ENCODE results near the gene RAB44. TPM values are rescaled to one million over a fixed set of nuclear protein-coding genes. Genes with fewer than 3 reads are reported as not detected.
"Not testable (repeated sequence)": the region's sequence is repeated elsewhere in the genome, so short reads cannot be mapped to it uniquely, and the experiment has no call there.

Gene RAB44
- polyA plus RNA-seq, 4 donors: 0.07 to 0.22 (median 0.18) TPM; not detected in 1

- not testable (repeated sequence) for H3K36me3 ChIP-seq (ENCODE audit: control insufficient read depth in 3 of 3, insufficient read depth in 2 of 3, low read depth in 1 of 3, low read length in 3 of 3); H3K27me3 ChIP-seq (ENCODE audit: control insufficient read depth in 3 of 3, insufficient read depth in 3 of 3, low read length in 3 of 3); H3K9me3 ChIP-seq (ENCODE audit: control insufficient read depth in 2 of 2, insufficient read depth in 1 of 2, low read depth in 1 of 2, low read length in 1 of 2); H3K4me1 ChIP-seq (ENCODE audit: control insufficient read depth in 3 of 3, insufficient read depth in 2 of 3, low read depth in 1 of 3, low read length in 2 of 3); FAIRE-seq; H3K27ac ChIP-seq (ENCODE audit: low read depth in 1 of 3, low read length in 2 of 3); H3K4me3 ChIP-seq (ENCODE audit: low read depth in 1 of 3, low read length in 3 of 3); DNase-seq
- 69 to 79% (median 77%) methylated on average over 7 of the region's 7 CpGs for WGBS, 3 donors
These were observed 7.4 kb downstream of the RAB44 start for GRCh38 chr6:36704961-36705577.

DNA sequence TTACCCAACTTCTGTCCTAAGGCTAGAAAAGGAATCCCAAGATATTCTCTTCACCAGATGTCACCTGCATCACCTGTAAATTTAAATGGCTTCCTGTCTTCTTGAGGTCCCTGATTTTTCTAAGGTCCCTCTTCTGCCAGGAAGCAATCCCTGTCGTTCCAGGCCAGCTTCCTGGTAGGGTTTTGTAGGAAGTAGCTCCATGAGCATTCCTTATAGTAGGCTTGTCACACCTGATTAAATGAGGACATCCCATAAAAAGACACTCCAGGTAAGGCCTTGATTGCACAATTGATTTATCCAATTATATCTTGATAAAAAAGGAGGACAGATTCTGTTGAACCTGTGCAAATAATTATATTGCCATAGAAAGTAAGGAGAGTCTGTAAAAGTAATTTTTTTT, 8.7 kb downstream of the RAB44 start:
- no peak for FAIRE-seq
- 38 to 55% (median 52%) methylated on average over 1 of the region's 1 CpG for WGBS, 3 donors
- no peaks in the 10 kb centered on the region for H3K4me1 ChIP-seq (ENCODE audit: control insufficient read depth in 3 of 3, insufficient read depth in 2 of 3, low read depth in 1 of 3, low read length in 2 of 3)

DNA sequence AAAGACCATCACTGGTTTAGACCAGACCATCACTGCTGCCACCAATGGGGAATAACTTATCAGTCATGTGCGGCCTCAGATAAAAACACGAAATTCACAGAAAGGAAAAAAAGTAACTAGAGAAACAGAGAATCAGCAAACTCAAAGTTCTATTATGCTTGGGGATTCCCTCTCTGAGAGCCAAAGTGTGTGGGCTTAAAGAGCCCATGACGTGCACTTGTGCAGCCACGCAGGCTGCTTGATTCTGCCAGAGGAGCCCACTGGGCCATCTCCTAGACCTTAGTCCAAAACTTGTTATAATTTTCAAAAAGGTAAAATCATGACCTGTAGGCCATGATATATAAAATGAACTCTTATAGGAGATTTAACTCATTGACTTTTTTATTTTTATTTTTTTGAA, 15.2 kb downstream of the RAB44 start:
- WGBS, 3 donors: 85 to 86% (median 86%) methylated on average over 4 of the region's 4 CpGs
- H3K4me3 ChIP-seq (ENCODE audit: low read depth in 1 of 3, low read length in 3 of 3): no peak overlapping the region
- no peaks in the 10 kb centered on the region for H3K9me3 ChIP-seq (ENCODE audit: control insufficient read depth in 2 of 2, insufficient read depth in 1 of 2, low read depth in 1 of 2, low read length in 1 of 2)
- H3K36me3 ChIP-seq (ENCODE audit: control insufficient read depth in 3 of 3, insufficient read depth in 2 of 3, low read depth in 1 of 3, low read length in 3 of 3): no peaks in the 10 kb centered on the region
- DNase-seq (no peak), FAIRE-seq (no peak)
- no peaks in the 10 kb centered on the region for H3K27me3 ChIP-seq (ENCODE audit: control insufficient read depth in 3 of 3, insufficient read depth in 3 of 3, low read length in 3 of 3)
- H3K27ac ChIP-seq (ENCODE audit: low read depth in 1 of 3, low read length in 2 of 3): no peak overlapping the region
- no peaks in the 10 kb centered on the region for H3K4me1 ChIP-seq (ENCODE audit: control insufficient read depth in 3 of 3, insufficient read depth in 2 of 3, low read depth in 1 of 3, low read length in 2 of 3)

More for the DNA sequence above, 8.7 kb downstream of the RAB44 start:
- DNase-seq: no peak
- Histone ChIP-seq H3K9me3 (ENCODE audit: control insufficient read depth in 2 of 2, insufficient read depth in 1 of 2, low read depth in 1 of 2, low read length in 1 of 2) (no peaks in the 10 kb centered on the region), H3K4me3 (ENCODE audit: low read depth in 1 of 3, low read length in 3 of 3) (no peak overlapping the region), H3K36me3 (ENCODE audit: control insufficient read depth in 3 of 3, insufficient read depth in 2 of 3, low read depth in 1 of 3, low read length in 3 of 3) (no peaks in the 10 kb centered on the region), H3K27me3 (ENCODE audit: control insufficient read depth in 3 of 3, insufficient read depth in 3 of 3, low read length in 3 of 3) (no peaks in the 10 kb centered on the region), H3K27ac (ENCODE audit: low read depth in 1 of 3, low read length in 2 of 3) (no peak overlapping the region)

DNA sequence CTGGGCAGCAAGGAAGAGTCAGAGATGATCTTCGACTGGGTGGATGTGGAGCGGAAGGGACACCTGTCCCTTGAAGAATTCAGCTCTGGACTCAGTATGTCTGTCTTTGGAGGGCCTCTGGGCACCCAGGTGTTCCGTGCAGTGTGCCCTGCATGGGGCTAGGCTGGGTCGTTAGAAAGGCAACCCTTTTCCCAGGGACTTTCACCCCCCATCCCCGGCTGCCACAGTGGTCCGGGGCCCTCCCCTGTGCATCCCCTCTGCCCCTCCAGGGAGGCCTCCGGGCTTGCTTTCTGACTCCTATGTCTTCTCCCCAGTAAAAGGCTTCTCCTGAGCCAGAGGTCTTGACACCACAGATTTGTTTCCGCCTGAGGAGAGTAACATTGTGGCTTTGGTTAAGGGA, 16.2 kb downstream of the RAB44 start:
- no peak for DNase-seq
- FAIRE-seq: no peak
- H3K4me1 ChIP-seq (ENCODE audit: control insufficient read depth in 3 of 3, insufficient read depth in 2 of 3, low read depth in 1 of 3, low read length in 2 of 3): no peaks in the 10 kb centered on the region
- 82 to 84% (median 84%) methylated on average over 8 of the region's 8 CpGs for WGBS, 3 donors
- H3K27ac ChIP-seq (ENCODE audit: low read depth in 1 of 3, low read length in 2 of 3): no peak overlapping the region
- H3K9me3 ChIP-seq (ENCODE audit: control insufficient read depth in 2 of 2, insufficient read depth in 1 of 2, low read depth in 1 of 2, low read length in 1 of 2): no peaks in the 10 kb centered on the region
- H3K27me3 ChIP-seq (ENCODE audit: control insufficient read depth in 3 of 3, insufficient read depth in 3 of 3, low read length in 3 of 3): no peaks in the 10 kb centered on the region
- H3K4me3 ChIP-seq (ENCODE audit: low read depth in 1 of 3, low read length in 3 of 3): no peak overlapping the region
- H3K36me3 ChIP-seq (ENCODE audit: control insufficient read depth in 3 of 3, insufficient read depth in 2 of 3, low read depth in 1 of 3, low read length in 3 of 3): no peaks in the 10 kb centered on the region

DNA sequence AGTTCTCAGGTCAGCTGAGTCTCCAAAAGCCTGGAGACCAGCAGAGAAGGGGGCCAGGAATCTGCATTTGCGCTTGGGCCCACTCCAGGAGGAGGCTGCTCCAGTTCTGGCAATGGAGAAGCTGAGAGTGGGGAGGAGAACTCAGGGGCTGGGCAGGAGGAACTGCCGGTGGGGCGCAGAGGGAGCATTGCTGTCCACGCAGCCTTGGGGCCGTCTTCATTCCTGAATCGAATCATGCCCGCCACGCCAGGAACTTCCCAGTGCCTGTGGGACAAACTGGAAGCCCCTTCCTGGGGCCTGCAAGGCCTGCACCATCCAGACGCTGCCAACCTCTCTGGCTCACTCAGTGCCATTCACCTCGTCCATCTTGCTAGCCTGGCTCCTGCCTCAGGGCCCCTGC, 16.9 kb downstream of the RAB44 start:
- Histone ChIP-seq H3K27me3 (ENCODE audit: control insufficient read depth in 3 of 3, insufficient read depth in 3 of 3, low read length in 3 of 3) (no peaks in the 10 kb centered on the region), H3K27ac (ENCODE audit: low read depth in 1 of 3, low read length in 2 of 3) (no peak overlapping the region), H3K4me1 (ENCODE audit: control insufficient read depth in 3 of 3, insufficient read depth in 2 of 3, low read depth in 1 of 3, low read length in 2 of 3) (no peaks in the 10 kb centered on the region), H3K4me3 (ENCODE audit: low read depth in 1 of 3, low read length in 3 of 3) (no peak overlapping the region), H3K9me3 (ENCODE audit: control insufficient read depth in 2 of 2, insufficient read depth in 1 of 2, low read depth in 1 of 2, low read length in 1 of 2) (no peaks in the 10 kb centered on the region), H3K36me3 (ENCODE audit: control insufficient read depth in 3 of 3, insufficient read depth in 2 of 3, low read depth in 1 of 3, low read length in 3 of 3) (no peaks in the 10 kb centered on the region)
- WGBS, 3 donors: 84 to 88% (median 86%) methylated on average over 10 of the region's 10 CpGs
- FAIRE-seq (no peak), DNase-seq (no peak)

GRCh38 chr6:36715469-36715868, 17.8 kb downstream of the RAB44 start:
- Histone ChIP-seq H3K4me3 (ENCODE audit: low read depth in 1 of 3, low read length in 3 of 3) (no peak overlapping the region), H3K27ac (ENCODE audit: low read depth in 1 of 3, low read length in 2 of 3) (no peak overlapping the region), H3K36me3 (ENCODE audit: control insufficient read depth in 3 of 3, insufficient read depth in 2 of 3, low read depth in 1 of 3, low read length in 3 of 3) (no peaks in the 10 kb centered on the region), H3K27me3 (ENCODE audit: control insufficient read depth in 3 of 3, insufficient read depth in 3 of 3, low read length in 3 of 3) (no peaks in the 10 kb centered on the region), H3K9me3 (ENCODE audit: control insufficient read depth in 2 of 2, insufficient read depth in 1 of 2, low read depth in 1 of 2, low read length in 1 of 2) (no peaks in the 10 kb centered on the region), H3K4me1 (ENCODE audit: control insufficient read depth in 3 of 3, insufficient read depth in 2 of 3, low read depth in 1 of 3, low read length in 2 of 3) (no peaks in the 10 kb centered on the region)
- DNase-seq: no peak
- WGBS, 3 donors: 87 to 91% (median 87%) methylated on average over 7 of the region's 7 CpGs
- no peak for FAIRE-seq

DNA sequence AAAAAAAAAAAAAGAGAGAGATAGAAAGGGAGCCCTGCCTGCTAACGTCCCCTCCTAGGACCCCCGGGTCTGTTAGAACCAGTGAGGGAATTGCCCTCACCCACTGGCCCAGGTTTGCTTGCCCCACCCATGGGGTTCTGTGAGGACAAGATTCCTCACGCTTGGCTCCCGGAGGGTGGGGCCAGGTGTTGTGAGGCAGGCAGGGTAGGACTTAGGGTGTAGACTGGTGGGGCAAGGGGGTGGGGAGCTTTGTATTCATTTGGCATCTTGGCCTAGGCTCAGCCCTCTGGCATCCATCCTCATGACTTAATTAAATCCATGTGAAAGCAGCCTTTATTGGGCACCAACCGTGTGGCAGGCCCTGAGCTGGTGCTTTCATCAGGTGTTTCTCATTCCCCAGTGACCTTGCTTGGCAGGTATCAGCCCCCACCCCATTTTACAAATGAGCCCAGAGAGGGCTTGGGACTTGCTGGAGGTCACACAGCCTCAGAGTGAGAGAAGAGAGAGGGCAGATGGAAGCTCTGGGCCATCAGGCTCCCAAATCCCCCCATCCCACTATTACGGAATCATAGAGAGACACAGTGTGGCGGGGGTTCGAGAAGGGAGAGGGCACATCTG, 19.0 kb downstream of the RAB44 start:
- Histone ChIP-seq H3K27me3 (ENCODE audit: control insufficient read depth in 3 of 3, insufficient read depth in 3 of 3, low read length in 3 of 3) (no peaks in the 10 kb centered on the region), H3K36me3 (ENCODE audit: control insufficient read depth in 3 of 3, insufficient read depth in 2 of 3, low read depth in 1 of 3, low read length in 3 of 3) (no peaks in the 10 kb centered on the region), H3K27ac (ENCODE audit: low read depth in 1 of 3, low read length in 2 of 3) (no peak overlapping the region), H3K9me3 (ENCODE audit: control insufficient read depth in 2 of 2, insufficient read depth in 1 of 2, low read depth in 1 of 2, low read length in 1 of 2) (no peaks in the 10 kb centered on the region), H3K4me1 (ENCODE audit: control insufficient read depth in 3 of 3, insufficient read depth in 2 of 3, low read depth in 1 of 3, low read length in 2 of 3) (no peaks in the 10 kb centered on the region), H3K4me3 (ENCODE audit: low read depth in 1 of 3, low read length in 3 of 3) (no peak overlapping the region)
- DNase-seq (peak in 1 of 2 donors; percentile 66), FAIRE-seq (no peak)
- 43 to 71% (median 57%) methylated on average over 8 of the region's 8 CpGs for WGBS, 3 donors

DNA sequence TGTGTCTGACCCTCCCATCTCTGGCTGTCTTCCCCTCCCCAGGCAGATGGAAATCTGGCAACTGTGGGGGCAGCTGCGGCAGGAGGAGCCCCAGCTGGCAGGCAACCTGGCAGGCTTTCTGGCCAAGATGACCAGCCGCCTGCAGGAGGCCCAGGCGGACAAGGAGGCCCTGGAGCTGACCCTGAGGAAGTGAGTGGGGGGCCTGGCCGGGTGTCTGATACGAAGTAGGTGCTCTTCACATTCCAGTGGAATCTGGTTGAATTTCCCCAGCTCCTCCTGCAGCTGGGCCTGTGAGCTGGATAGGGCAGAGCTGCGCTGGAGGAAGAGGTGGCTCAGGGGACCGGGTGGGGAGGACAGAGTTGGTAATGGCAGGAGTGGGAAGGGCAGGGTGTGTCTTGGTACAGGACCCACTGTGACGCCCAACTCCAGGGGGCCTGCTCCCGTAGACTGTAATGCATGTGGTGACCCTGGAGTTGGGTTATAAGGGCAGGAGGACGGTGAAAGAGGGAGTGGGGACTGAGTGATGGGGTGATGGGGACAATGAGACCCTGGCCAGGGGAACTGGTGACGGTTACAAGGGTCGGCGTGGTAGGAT, 19.7 kb downstream of the RAB44 start:
- 69 to 79% (median 77%) methylated on average over 13 of the region's 13 CpGs for WGBS, 3 donors
- no peaks in the 10 kb centered on the region for H3K36me3 ChIP-seq (ENCODE audit: control insufficient read depth in 3 of 3, insufficient read depth in 2 of 3, low read depth in 1 of 3, low read length in 3 of 3)
- H3K4me3 ChIP-seq (ENCODE audit: low read depth in 1 of 3, low read length in 3 of 3): no peak overlapping the region
- no peaks in the 10 kb centered on the region for H3K27me3 ChIP-seq (ENCODE audit: control insufficient read depth in 3 of 3, insufficient read depth in 3 of 3, low read length in 3 of 3)
- FAIRE-seq (no peak), DNase-seq (no peak)
- H3K9me3 ChIP-seq (ENCODE audit: control insufficient read depth in 2 of 2, insufficient read depth in 1 of 2, low read depth in 1 of 2, low read length in 1 of 2): no peaks in the 10 kb centered on the region
- no peak overlapping the region for H3K27ac ChIP-seq (ENCODE audit: low read depth in 1 of 3, low read length in 2 of 3)
- H3K4me1 ChIP-seq (ENCODE audit: control insufficient read depth in 3 of 3, insufficient read depth in 2 of 3, low read depth in 1 of 3, low read length in 2 of 3): no peaks in the 10 kb centered on the region

Measured in small intestine (tissue), 7 donors.